ENCODE measurements around the gene GPR162.

GPR162 gene

DNA sequence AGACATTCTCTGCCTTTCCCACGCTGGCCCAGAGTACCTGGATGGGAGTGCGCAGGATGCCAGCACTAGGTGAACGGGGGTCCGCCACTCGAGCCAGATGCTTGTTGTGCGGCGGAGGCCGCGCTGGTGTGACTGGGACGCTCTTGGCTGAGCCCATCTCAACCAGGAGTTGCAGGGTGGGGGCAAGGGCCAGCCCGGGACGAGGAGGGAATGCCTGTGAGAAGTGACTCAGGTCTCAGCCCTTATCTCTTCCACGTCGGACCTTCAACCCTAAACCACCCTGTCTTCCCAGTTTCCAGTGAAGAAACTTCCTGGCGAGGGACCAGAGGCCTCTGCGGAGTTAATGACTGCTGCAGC lies 29.2 kb downstream of the GPR162 start:
- no peak for DNase-seq (ENCODE audit: low read depth)
- H3K4me3 ChIP-seq (ENCODE audit: low read depth, low read length), result peak overlapping the region; percentile 83
- TF ChIP-seq CTCF (IDR thresholded peaks at IDR 0.05; ENCODE audit: low read depth, low read length, missing control alignments), result no peak

GRCh38 chr12:6851153-6851920 lies 29.7 kb downstream of the GPR162 start, which contains the start of gene CDCA3:
CDCA3 (minus strand) TSS chr12:6851286; CDS start chr12:6850952, 334 bp downstream.
- H3K4me3 ChIP-seq (ENCODE audit: low read depth, low read length), result peak within 1 kb of the TSS; percentile 83
- TF ChIP-seq CTCF (IDR thresholded peaks at IDR 0.05; ENCODE audit: low read depth, low read length, missing control alignments), result no peak
- DNase-seq (ENCODE audit: low read depth), result peak; percentile 98

- peak within 1 kb of the TSS; percentile 83 for H3K4me3 ChIP-seq (ENCODE audit: low read depth, low read length)
- DNase-seq (ENCODE audit: low read depth), result peak; percentile 99
- TF ChIP-seq CTCF (IDR thresholded peaks at IDR 0.05; ENCODE audit: low read depth, low read length, missing control alignments), result no peak
Measured at GRCh38 chr12:6851921-6852650, 30.5 kb downstream of the GPR162 start, which contains the start of gene USP5. USP5 (plus strand) TSS chr12:6852150; CDS start chr12:6852180, 30 bp downstream.

DNA sequence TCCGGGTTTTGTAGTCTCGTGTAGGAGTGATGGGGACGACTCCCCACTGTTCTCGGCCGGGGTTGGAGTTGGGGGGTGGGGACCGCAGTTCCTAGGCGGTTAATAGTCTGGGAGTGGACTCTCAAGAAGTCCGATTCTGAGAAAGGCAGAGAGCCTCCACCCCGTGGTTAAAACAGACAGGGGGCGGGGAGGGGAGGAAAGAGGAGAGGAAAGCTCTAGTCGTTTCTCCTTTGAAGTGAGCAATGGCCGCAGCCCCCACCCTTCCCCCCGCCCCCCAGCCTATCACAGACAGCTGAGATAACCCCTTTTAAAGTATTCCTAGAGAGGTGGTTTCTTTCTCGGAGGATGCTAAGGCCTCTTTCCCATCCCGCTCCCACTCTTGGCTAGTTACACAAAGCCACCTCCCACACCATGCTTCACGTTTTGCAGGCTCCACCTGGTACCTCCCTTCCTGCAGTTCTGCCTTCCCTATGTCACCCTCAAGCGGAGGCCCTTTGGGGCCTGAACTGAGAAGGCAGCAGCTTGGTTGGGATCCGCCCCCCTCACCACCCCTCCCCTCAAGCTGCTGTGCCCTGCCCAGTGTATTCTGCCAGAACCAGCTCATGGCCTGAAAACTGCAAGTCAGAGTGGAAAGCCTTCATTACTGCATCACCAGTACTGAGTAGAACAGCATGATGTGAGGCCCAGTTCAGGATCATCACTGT lies 31.2 kb downstream of the GPR162 start:
- peak overlapping the region; percentile 63 for H3K4me3 ChIP-seq (ENCODE audit: low read depth, low read length)
- TF ChIP-seq CTCF (IDR thresholded peaks at IDR 0.05; ENCODE audit: low read depth, low read length, missing control alignments), result no peak
- DNase-seq (ENCODE audit: low read depth), result no peak

DNA sequence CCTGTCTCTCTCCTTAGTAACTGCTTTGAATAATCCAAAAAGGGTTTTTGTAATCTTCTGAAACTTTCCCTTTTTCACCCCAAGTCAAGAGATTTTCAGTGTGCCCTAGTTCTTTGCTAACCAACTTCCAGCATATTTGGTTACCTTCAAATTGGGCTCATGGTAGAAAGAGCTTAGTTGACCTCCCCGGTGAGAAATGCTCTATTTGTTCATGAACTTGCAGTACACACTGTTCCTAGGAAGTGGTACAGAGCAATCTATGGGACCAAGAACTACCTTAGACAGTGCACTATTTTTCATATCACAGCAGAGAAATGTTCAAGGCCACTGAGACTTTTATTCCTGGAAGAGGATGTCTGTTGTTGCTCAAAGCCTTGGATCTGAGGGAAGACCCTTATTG lies 32.0 kb downstream of the GPR162 start:
- TF ChIP-seq CTCF (IDR thresholded peaks at IDR 0.05; ENCODE audit: low read depth, low read length, missing control alignments), result no peak
- H3K4me3 ChIP-seq (ENCODE audit: low read depth, low read length), result peak overlapping the region; percentile 63; the same call in 1 of the 2 replicates
- DNase-seq (ENCODE audit: low read depth), result no peak

DNA sequence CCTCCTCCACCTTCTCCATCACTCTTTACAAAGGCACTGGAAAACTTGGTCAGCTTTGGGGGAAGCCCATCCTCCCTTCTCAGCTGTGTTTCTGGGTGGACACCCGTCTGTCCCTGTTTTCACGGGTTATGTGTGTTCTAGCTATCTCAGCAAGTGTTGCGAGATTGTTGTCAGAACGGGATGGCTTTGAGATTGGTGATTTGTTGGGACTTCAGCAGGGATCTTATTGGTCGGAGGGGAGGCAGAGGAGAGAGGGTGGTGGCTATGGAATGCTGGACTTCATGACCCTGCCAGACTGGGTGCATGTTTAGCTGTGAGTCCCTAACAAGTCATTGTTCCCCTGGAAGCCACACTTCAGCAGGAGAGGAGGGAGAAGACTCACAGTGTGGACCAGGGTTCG lies 32.4 kb downstream of the GPR162 start:
- no peak for DNase-seq (ENCODE audit: low read depth)
- no peak for TF ChIP-seq CTCF (IDR thresholded peaks at IDR 0.05; ENCODE audit: low read depth, low read length, missing control alignments)
- no peak overlapping the region for H3K4me3 ChIP-seq (ENCODE audit: low read depth, low read length)
